GM12872 (cell line): ENCODE results near the gene DYSF.

ENCODE experiments used
- CTCF ChIP-seq: IDR thresholded peaks from 3 replicates; pipeline ENCODE4 v1.5.1; 2011; ENCODE audit warnings: low read depth, mild to moderate bottlenecking, low read length, moderate library complexity; ENCODE audit not compliant: insufficient read depth

DYSF gene

GRCh38 chr2:71558300-71559051, 105.1 kb downstream of the DYSF start:
- TF ChIP-seq CTCF: no peak

DNA sequence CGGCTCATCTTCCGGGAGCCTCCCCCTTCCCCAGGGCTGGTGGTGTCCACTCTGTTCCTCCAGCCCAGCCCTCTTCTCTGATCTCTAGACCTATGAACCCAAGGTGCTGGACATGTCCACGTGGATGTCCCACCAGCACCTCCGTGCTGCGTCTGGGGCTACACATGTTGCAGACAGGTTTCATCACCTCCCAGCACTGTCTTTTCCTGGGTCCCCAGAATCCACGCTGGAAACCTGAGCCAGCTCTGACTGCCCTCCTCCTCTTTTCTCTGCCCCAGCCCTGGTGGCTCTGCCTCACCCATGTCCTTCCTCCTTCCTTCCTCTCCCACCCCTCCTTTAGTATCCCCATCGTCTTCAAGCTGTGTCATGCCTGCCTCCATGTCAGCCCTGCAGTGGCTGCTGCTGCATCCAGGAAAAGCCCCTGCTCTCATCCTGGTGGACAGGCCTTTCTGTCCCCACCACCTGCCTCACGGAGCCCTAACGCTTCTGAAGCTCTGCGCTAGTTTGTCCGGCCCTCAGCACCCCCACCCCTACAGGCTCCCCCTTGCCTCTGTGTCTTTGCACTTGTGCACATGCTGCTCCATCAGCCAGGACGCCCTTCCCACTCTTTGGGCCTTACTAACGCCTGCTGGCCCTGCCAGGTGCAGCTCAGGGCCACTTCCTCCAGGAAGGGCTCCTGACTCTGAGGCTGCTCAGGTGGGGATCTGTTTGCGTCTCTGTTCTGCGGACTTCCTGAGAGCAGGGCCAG, 105.9 kb downstream of the DYSF start:
- no peak for TF ChIP-seq CTCF

DNA sequence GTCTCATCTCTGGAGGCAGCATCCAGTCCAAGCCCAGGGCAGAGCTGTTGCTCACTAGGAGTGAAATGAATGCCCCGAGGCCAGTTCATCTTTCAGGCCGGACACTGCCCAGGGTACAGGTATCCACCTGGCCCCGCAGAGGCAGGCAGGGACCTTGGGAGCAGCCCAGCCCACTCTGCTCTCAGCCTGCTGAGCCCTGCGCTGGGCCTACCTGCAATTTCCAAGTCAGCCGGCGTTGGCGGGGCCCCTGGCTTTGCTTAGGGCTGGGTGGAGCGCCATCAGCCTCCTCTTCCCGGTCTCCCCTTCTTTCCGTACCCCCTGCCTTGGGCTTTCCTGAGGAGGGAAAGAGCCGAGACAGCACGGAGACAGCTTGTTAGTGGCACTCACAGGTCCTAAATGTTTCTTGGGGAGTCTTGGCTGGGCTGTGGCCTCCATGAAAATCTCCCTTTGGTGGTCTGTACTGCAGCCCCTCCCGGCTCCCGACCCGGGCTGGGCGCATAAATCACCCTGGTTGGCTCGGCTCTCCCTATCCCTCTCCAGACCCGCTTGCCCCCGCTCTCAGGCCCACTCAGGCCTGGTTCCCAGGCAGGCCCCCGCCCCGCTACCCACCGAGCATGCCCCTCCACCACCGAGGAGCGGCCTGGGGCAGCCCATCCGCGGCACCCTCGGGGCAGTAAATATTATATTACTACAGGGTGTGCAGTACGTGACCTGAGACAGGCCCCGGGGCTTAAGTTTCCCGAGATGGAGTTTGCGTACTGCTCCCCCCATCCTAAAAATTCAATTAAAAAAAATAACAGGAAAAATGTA, 106.7 kb downstream of the DYSF start:
- no peak for TF ChIP-seq CTCF

DNA sequence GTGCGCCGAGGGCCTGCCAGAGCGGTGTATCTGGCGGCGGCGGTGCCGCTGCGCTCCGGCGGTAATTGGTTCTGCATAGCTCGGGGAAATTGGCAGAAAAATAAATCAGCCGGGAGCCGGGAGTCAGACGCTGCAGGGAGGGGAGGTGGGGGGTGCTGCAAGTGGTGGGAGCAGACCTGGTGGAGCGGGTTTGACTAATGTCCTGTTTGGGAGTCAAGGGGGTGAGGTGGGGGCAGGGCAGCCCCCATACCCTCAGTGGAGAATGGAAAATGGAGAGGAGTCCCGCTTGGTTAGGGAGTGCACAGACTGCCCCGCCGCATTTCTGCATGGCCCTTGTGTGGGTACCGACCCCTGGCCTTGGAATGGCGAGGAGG, 107.3 kb downstream of the DYSF start:
- no peak for TF ChIP-seq CTCF

DNA sequence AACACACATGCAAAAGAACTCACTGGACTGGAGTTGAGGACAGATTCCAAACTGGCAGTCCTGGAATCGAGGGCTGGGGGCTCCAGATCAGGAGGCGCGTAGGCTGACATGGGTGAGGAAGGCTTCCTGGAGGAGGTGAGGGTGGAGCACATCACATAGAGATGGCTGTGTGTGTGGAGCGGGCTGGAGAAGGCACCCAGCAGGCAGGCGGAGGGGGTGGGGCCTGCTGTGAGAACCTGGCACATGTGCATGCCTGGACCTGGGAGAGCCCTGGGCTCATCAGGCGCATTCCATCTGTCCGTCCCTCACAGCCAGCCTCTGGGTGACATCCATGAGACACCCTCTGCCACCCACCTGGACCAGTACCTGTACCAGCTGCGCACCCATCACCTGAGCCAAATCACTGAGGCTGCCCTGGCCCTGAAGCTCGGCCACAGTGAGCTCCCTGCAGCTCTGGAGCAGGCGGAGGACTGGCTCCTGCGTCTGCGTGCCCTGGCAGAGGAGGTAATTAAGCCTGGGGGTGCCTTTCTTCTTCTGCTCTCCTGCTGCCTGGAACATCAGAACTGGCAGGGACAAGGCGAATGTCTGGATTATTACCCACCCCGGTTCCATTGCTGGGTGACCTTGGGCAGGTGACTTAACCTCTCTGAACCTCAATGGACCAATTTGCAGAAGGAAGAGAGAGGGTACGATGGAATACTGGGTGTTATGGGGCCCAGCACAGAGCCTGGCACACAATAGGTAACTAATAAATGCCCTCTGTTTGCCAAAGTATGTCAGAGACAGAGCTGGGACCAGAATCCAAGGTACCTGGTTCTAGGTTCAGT, 108.3 kb downstream of the DYSF start:
- TF ChIP-seq CTCF: no peak

DNA sequence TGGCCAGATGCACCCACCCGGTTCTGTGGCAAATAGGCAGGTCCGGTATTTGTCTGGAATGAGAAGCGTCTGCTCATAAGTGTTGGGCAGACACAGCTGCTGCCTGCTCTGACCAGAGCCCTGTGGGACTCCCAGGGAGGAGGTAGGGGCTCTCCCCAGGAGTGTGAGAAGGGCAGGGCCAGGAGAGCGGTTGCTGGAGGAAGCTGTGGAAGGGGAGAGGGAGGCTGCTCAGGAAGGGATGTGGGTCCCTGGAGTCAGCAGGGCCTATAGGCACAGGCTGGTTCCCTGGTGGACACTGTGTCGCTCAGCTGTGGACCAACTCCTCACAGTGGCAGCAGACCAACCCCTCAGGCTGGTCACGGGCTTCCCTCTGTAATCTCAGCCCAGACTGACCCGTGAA, 109.2 kb downstream of the DYSF start:
- TF ChIP-seq CTCF: no peak
